ENCODE measurements around the gene SIK3.

SIK3 gene

DNA sequence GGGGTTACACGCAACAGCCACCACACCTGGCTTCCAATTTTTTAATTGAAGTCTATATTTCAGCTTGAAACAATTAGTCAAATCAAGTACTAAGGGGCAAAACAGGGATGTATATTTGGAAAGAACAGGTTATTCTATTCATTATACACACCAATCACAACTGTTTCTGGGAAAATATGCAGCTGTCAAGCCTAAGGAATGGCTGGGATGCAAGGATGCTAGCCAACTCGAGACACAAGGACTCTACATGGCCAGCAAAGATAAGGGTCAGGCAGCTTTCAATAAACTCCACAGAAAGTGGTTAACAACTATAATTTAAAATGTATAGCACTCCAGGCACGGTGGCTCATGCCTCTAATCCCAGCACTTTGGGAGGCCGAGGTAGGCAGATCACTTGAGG lies 134.0 kb downstream of the SIK3 start:
- ATAC-seq: no peak
- Mint-ChIP-seq H3K4me1 (peaks cover 11% of the 10 kb centered on the region), H3K27me3 (no peaks in the 10 kb centered on the region), H3K4me3 (no peak overlapping the region), H3K27ac (no peak overlapping the region), H3K9me3 (no peaks in the 10 kb centered on the region)
- no peak for DNase-seq

GRCh38 chr11:116963813-116964212 lies 134.4 kb downstream of the SIK3 start:
- Mint-ChIP-seq H3K4me3 (no peak overlapping the region), H3K27me3 (no peaks in the 10 kb centered on the region), H3K4me1 (peaks cover 11% of the 10 kb centered on the region), H3K9me3 (no peaks in the 10 kb centered on the region), H3K27ac (no peak overlapping the region)
- DNase-seq (no peak), ATAC-seq (no peak)

DNA sequence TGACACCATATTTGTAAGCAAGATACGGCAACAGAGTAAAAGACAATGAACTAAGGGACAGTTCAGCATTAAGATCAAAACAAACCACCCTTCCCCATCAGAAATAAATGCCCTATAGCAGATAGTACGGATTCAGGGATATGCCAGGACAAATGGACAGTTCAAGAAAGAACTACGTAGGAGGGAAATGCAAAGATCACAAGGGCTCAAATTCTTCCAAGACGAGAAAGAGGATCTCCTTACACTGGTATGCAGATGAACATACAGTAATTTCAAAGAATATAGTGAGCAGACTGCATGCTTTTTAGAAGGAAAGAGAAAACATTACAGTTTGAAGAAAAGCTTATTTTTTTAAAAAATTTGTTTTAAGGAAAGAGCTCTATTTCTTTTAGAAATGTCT lies 136.1 kb downstream of the SIK3 start:
- no peak for ATAC-seq
- no peaks in the 10 kb centered on the region for H3K9me3 Mint-ChIP-seq
- H3K4me3 Mint-ChIP-seq: no peak overlapping the region
- peaks cover 11% of the 10 kb centered on the region for H3K4me1 Mint-ChIP-seq
- no peak for DNase-seq
- H3K27ac Mint-ChIP-seq: no peak overlapping the region
- H3K27me3 Mint-ChIP-seq: no peaks in the 10 kb centered on the region

DNA sequence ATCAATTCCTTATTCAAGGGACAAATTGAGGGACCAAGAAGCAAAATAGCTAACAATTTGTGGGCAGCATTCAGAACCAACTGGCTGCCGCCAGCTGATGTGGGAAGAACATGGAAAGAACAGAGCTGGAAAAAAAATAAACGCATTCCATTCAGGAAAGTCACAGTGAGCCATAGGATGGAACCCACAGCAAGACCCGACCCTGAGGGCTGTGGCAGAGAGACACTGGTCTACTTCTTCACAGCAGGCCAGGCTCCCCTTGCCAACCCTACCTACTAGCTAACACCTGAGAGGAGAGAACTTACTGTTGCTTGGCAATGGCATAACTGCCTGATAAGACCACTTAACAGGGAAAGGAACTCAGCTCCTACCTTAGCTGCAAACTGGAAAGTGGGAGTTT lies 137.3 kb downstream of the SIK3 start:
- DNase-seq (no peak), ATAC-seq (no peak)
- no peaks in the 10 kb centered on the region for H3K27me3 Mint-ChIP-seq
- H3K27ac Mint-ChIP-seq: no peak overlapping the region
- no peaks in the 10 kb centered on the region for H3K9me3 Mint-ChIP-seq
- no peak overlapping the region for H3K4me3 Mint-ChIP-seq
- peaks cover 18% of the 10 kb centered on the region for H3K4me1 Mint-ChIP-seq

DNA sequence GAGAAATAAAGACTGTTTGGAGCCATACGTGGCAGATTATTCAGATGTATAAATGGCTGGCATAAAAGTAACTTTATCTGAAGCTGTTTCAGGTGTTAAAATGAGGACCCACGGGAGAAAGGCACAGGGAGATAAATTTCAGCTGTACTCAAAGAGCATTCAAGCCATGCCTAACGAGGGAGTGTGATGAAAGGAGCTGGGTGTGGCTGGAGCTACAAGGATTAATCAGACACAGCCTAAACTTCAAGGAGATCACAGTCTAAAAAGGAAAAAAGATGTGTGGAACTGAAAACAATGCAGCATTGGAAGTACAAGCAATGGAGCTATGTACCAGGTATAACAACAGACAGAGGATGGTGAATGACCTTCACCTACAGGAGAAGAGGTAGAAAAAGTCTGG lies 140.0 kb downstream of the SIK3 start:
- Mint-ChIP-seq H3K27me3 (no peaks in the 10 kb centered on the region), H3K4me3 (no peak overlapping the region), H3K4me1 (peaks cover 24% of the 10 kb centered on the region), H3K27ac (no peak overlapping the region), H3K9me3 (no peaks in the 10 kb centered on the region)
- ATAC-seq (no peak), DNase-seq (no peak)

GRCh38 chr11:116955949-116956348 lies 142.3 kb downstream of the SIK3 start:
- Mint-ChIP-seq H3K27me3 (no peaks in the 10 kb centered on the region), H3K4me3 (no peak overlapping the region), H3K4me1 (peaks cover 19% of the 10 kb centered on the region), H3K9me3 (no peaks in the 10 kb centered on the region), H3K27ac (no peak overlapping the region)
- no peak for DNase-seq
- no peak for ATAC-seq

DNA sequence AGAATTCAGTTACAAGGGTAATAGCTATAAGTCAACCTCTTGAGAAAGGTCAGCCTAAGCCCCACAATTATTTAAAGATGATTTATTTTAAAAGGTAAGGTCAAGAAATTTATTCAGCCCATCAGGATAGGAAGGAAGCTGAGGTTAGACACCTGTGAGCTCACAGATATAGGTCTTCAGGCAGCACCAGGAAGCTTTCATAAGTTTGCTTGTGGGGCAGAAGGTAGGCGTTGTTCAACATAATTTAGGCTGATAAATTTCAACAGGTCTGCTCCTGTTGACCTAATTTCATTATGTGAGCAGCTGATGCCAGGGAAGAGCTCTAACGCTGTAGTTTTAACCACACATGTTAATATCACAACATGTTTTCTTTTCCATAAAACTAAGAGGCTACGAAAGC lies 142.7 kb downstream of the SIK3 start:
- DNase-seq: no peak
- Mint-ChIP-seq H3K27me3 (no peaks in the 10 kb centered on the region), H3K9me3 (no peaks in the 10 kb centered on the region), H3K4me3 (no peak overlapping the region), H3K4me1 (peaks cover 19% of the 10 kb centered on the region), H3K27ac (no peak overlapping the region)
- no peak for ATAC-seq

GRCh38 chr11:116953530-116954285 lies 144.5 kb downstream of the SIK3 start:
- Mint-ChIP-seq H3K27ac (no peak overlapping the region), H3K27me3 (no peaks in the 10 kb centered on the region), H3K4me3 (no peak overlapping the region), H3K9me3 (no peaks in the 10 kb centered on the region), H3K4me1 (peaks cover 26% of the 10 kb centered on the region)
- DNase-seq: no peak
- ATAC-seq: no peak

DNA sequence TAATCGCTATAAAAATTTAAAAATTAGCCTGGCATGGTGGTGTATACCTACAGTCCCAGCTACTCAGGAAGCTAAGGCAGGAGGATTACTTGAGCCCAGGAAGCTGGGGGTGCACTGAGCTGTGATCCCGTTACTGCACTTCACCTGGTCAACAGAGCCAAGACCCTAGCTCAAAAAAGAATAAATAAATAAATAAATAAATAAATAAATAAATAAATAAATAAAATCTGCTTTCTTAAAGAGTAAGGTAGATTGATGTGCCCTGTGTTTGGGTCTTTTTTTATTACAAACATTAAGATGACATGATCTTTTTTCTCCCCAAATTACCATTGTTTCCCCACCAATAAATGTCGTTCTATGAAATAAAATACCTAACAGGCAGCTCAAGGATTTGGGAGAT lies 146.5 kb downstream of the SIK3 start:
- no peak overlapping the region for H3K27ac Mint-ChIP-seq
- H3K4me1 Mint-ChIP-seq: peaks cover 32% of the 10 kb centered on the region
- H3K9me3 Mint-ChIP-seq: no peaks in the 10 kb centered on the region
- DNase-seq (no peak), ATAC-seq (no peak)
- H3K4me3 Mint-ChIP-seq: no peak overlapping the region
- no peaks in the 10 kb centered on the region for H3K27me3 Mint-ChIP-seq

DNA sequence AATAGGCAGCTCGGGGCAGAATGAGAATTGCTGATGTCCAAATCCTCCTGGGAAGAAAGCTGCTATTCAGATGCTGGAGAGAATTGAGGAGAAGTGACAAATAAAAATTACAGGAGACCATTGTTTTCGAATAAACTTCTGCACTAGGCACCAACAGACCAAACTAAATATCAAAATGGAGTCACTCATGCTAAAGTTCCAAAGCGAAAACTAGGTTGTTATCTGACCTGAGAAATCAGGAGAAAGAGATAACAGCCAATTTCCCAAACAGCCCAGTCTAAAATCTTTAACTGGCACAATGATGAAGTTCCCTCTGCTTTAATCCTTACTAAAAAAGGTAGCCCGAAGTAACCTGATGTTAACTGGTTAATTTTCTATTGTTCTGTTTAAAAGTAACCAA lies 148.0 kb downstream of the SIK3 start:
- H3K4me1 Mint-ChIP-seq: peaks cover 23% of the 10 kb centered on the region
- no peaks in the 10 kb centered on the region for H3K9me3 Mint-ChIP-seq
- DNase-seq: no peak
- no peaks in the 10 kb centered on the region for H3K27me3 Mint-ChIP-seq
- H3K27ac Mint-ChIP-seq: no peak overlapping the region
- no peak overlapping the region for H3K4me3 Mint-ChIP-seq
- no peak for ATAC-seq

GRCh38 chr11:116948391-116948790 lies 149.8 kb downstream of the SIK3 start:
- DNase-seq (peak in 1 of 2 donors; percentile 37), ATAC-seq (peak; percentile 88)
- H3K27me3 Mint-ChIP-seq: no peaks in the 10 kb centered on the region
- H3K9me3 Mint-ChIP-seq: no peaks in the 10 kb centered on the region
- H3K27ac Mint-ChIP-seq: peak overlapping the region in 1 of 2 donors; percentile 25
- H3K4me3 Mint-ChIP-seq: peak overlapping the region in 1 of 2 donors; percentile 53
- H3K4me1 Mint-ChIP-seq: peaks cover 23% of the 10 kb centered on the region

DNA sequence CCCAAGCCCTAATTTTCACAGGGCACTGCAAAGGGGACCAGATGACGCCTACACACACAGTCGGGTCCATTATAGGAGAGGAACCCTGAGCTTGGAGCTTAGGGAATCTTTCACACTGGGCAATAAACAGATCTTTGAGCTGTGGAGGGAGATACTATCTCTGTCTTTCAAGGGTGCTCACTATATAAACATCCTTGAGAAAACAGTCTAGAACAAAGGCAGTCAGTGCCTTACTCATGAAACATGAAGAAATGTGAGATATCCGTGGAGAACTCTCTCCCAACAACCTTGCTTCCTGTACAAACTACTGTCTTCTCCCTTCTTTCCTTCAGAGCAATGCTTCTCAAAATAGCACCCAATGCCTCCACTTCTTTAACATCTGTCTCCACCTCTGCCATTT lies 151.8 kb downstream of the SIK3 start:
- Mint-ChIP-seq H3K9me3 (no peaks in the 10 kb centered on the region), H3K4me1 (peaks cover 23% of the 10 kb centered on the region), H3K27me3 (no peaks in the 10 kb centered on the region), H3K4me3 (no peak overlapping the region), H3K27ac (no peak overlapping the region)
- ATAC-seq (peak; percentile 26), DNase-seq (no peak)

DNA sequence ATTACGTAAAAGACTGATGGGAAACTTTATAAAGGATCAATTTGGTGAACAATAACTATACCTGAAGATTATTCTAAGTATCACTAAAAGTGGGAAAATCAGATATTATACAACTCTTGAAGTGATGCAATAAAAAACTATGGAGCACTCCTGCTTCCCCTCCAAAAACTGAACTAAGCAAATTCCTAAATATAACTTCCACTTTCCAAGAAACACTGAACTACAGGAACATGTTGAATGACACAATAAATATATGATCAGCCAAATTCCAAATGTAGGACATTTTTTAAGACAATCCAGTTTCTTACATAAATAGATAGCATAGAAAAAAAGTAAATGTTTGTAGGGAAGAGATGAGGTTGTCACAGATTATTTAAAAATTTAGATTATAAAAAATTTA lies 158.7 kb downstream of the SIK3 start:
- no peaks in the 10 kb centered on the region for H3K4me1 Mint-ChIP-seq
- no peak overlapping the region for H3K4me3 Mint-ChIP-seq
- H3K27me3 Mint-ChIP-seq: no peaks in the 10 kb centered on the region
- H3K9me3 Mint-ChIP-seq: peaks cover under 1% of the 10 kb centered on the region in 2 donors
- no peak overlapping the region for H3K27ac Mint-ChIP-seq
- ATAC-seq: no peak
- no peak for DNase-seq

GRCh38 chr11:116938471-116939070 lies 159.7 kb downstream of the SIK3 start:
- peaks cover 10% of the 10 kb centered on the region in 2 donors for H3K9me3 Mint-ChIP-seq
- peaks cover 2% of the 10 kb centered on the region for H3K4me1 Mint-ChIP-seq
- H3K27ac Mint-ChIP-seq: no peak overlapping the region
- no peak overlapping the region for H3K4me3 Mint-ChIP-seq
- ATAC-seq (no peak), DNase-seq (no peak)
- no peaks in the 10 kb centered on the region for H3K27me3 Mint-ChIP-seq

- Mint-ChIP-seq H3K27ac (no peak overlapping the region), H3K9me3 (peaks cover 11 to 13% of the 10 kb centered on the region in 2 donors), H3K4me1 (peaks cover 14% of the 10 kb centered on the region), H3K27me3 (no peaks in the 10 kb centered on the region), H3K4me3 (no peak overlapping the region)
- ATAC-seq (no peak), DNase-seq (no peak)
Measured at GRCh38 chr11:116936754-116937446, 161.3 kb downstream of the SIK3 start.

GRCh38 chr11:116935514-116935913 lies 162.7 kb downstream of the SIK3 start:
- H3K27me3 Mint-ChIP-seq: no peaks in the 10 kb centered on the region
- ATAC-seq (no peak), DNase-seq (no peak)
- peaks cover 11 to 13% of the 10 kb centered on the region in 2 donors for H3K9me3 Mint-ChIP-seq
- H3K27ac Mint-ChIP-seq: no peak overlapping the region
- no peak overlapping the region for H3K4me3 Mint-ChIP-seq
- H3K4me1 Mint-ChIP-seq: peaks cover 28% of the 10 kb centered on the region

Data from stimulated activated naive CD8-positive, alpha-beta T cell treated with anti-CD3 and anti-CD28 coated beads, Interleukin-15, amount 100 ng/mL, for 72 hours (primary cell).